GM18508 (cell line): ENCODE results near the gene KRT73.

ENCODE experiments used
- ATAC-seq: cut with Tn5 transposase; IDR thresholded peaks from one replicate; pipeline ENCODE4 v1.9.1; 2021; ENCODE audit warnings: moderate number of reproducible peaks; ENCODE audit not compliant: insufficient read depth, unreplicated experiment

KRT73 gene

DNA sequence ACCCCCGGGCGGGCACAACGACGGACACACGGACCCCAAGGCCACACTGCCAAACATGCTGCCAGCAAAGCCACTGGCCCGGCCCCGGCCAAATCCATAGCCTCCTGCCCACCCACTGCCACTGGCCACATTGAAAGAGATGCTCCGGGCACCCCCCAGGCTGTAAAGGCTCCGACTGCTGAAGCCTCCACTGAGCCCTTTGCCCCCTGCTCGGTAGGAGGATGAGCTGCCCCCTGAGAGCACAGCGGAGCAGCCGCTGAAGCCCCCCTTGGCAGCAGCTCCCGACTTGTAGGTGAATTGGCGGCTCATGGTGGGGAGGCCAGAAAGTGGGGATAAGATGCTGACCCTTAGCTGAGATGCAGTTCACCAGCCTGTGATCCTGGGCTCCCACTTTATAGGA is at the start of gene KRT73:
Gene KRT73 (minus strand): TSS at position 344 of the 400 bp plus-strand sequence. CDS start 35 bp downstream, at position 309.
- no peak for ATAC-seq

DNA sequence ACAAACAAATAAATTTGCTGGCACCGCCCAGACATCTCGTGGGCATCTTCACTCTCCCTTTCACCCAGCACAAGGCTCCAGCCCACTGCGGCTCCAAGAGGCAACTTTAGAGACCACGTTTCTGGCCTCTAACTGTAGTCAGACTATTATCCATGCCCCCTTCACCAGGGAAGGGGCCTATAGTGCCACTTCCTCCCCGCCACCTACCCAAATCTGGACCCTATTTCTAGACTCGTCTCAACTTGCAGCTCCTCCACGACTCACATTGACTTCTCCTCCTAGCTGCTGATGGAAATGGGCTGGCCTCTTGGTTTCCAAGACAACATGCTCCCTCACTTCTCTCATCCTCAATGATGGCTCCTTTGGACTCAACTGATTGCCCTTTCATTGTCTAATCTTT is 49.6 kb upstream of the KRT73 start:
- no peak for ATAC-seq

DNA sequence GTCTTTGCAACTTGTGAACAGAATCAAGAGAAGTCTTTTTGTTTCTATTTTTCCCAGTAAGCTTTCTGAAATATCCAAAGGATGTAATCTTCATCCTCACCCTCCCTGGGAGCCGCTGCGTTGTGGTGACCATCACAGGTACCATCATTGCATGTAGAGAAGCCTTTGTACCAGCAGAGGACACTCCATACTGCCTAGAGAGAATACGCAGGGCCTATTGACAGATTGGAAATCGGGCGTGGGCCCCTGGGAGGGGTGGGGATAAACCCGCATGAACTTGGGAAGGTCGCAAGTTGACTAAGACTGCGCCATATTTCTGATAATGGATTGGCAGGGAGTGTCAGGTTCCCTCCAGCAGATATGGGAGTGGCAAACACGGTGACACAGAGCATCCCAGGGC is 49.1 kb upstream of the KRT73 start:
- ATAC-seq = no peak

DNA sequence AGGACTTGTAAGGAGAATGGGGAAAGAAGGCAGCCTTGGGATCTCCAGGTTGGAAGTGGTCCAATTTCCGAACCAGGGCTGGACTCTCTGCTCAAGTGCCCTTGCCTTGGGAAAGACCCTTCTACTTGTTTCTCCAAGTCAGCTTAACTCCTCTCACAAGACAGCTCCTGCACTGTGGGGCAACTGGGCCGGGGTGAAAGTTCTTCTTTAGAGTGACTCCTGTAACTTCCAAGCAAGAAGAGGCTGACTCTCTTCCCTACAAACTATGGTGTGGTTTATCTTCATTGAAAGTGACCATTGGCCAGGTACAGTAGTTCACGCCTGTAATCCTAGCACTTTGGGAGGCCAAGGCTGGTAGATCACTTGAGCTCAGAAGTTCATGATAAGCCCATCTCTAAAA is 48.1 kb upstream of the KRT73 start:
- no peak for ATAC-seq

DNA sequence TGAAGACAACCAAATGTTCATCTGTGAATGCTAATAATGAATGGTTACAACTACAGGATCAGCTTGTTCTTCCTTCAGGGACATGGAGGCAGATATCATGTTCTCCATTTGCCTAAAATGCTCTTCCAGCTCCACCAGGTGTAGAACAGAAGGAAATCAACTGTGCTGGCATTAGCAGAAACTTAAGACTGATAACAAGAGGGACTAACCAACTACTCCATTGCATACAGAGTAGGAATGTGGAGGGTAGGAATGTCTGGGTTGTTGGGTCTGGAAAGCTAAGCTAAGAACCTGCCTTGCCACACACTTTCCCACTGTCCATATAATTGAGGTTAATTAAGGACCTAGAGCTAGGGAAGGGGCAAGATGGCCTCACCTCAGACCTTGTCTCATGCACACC is 45.1 kb upstream of the KRT73 start:
- no peak for ATAC-seq

DNA sequence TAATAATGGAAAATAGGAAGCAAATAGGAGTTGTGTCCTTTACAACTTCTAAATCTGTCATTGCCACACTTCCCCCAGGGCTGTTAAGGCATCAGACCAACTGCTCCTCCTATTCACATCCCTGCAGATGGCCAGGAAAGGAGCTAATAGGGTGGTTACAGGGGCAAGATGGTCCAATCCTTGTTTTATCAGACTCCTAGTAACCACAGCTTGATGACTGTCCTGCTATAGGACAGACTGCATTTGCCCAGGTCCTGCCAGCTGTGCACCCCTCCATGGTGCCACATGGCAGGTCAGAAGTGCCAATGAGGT is 44.5 kb upstream of the KRT73 start:
- ATAC-seq = no peak

DNA sequence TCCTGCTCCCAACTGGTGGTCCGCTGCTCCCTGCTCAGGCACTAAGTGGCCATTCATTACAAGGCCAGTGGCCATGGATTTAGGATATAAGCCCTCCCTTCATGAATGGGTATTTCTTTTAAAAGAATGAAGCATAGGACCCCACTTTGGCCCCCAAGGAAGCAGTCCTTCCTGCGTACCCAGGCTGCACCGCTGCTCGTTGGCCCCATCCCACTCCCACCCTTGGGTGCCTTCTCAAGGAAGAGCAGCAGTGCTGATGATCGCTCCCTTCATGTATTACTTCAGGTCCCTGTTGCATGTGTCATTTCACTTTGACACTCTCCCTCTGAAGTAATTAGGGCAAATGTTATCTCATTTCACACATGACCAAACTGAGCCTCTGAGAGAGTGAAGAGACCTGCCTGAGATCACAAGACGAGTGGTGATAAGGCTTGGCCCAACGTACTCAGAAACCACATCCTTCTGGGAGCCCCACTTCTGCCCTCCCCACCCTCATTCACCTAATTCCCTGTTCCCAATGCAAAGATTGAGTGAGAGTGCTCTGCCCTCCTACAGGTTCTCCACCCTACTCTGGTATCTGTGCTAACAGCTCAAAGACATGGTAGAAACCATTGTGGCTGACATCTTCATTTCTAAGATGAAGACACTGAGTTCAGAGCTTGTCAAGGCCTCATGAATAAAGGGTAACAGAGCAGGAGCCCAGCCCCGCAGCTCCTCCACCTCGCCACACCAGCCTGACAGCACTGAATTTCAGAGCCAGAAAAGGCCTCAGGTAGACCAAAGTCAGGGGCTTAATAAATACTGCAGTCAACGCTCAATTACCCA is 43.9 kb upstream of the KRT73 start:
- no peak for ATAC-seq

DNA sequence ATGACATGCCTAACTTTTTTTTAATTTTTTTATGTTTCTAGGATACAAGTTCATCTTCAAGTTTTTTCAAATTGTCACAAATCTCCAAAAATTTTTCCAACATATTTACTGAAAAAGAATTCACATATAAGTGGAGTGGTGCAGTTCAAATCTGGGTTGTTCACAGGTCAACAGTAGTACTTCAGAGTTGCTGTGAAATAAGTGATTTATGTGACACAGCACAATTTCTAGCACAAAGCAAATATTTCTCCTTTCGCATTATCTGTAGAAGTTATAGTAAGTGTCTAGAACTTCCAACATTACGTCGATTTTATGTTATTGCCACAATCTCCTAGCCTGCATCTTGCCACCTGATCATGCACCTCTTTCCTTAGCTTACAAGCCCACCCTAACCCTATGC is 43.3 kb upstream of the KRT73 start:
- no peak for ATAC-seq

DNA sequence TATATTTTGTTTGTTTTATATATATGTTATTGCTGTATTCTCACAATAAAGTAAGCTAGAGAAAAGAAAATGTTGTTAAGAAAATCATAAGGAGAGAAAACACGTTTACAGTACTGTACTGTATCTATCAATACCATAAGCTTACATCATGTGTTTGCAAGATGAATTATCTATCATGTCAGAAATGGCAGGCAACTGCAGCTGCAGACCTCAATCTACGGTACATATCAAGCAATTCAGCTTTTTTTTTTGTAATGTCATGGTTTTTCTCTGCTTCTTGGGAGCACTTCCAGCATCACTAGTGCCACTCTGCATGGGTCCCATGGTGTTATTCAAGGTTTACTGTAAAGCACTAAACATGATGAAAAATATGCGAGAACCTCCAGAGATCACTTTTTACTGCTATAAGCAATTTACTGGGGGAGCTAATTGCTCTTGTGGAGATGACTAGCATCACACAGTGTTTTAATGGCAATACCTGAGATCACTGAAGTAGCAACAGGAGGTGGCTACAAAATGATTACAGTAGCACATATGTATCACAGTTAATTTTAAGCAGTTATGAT is 42.7 kb upstream of the KRT73 start:
- no peak for ATAC-seq

DNA sequence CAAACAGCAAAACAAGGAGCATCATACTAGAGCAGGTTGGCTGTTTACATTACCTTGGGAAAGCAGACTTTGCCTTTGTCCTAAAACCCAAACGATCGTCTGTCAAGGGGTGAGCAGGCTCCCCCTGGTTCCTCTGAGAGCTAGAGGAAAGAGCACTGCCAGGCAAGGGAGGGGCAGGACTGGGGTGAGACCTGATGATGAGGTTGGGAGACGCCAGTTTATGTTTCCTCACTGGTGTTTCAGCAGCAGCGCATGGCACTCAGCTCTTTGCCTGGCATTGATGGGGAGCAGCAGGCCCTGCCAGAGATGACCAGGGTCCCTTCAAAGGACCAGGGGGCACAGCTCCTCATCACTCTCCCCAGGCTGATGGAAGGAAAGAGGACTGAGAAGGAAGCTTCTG is 41.6 kb upstream of the KRT73 start:
- ATAC-seq = no peak

DNA sequence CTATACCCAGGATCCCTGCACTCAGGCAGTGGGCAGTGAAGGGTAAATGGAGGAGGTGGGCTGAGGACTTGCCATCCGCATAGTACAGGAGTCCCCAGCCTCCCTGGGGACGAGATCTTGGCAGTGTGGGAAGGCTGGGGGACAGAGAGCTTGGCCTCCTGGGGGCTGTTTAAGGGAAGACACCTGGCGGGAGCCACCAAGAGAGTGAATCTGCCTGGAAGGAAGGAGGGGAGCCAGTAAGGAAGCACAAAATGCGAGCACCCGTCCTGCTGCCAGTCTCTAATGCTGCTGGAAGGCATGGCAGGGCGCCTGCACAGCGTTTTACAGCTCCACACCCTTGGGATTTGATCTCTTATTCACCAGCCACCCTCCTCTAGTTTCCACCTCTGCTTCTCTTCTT is 41.0 kb upstream of the KRT73 start:
- ATAC-seq = no peak

DNA sequence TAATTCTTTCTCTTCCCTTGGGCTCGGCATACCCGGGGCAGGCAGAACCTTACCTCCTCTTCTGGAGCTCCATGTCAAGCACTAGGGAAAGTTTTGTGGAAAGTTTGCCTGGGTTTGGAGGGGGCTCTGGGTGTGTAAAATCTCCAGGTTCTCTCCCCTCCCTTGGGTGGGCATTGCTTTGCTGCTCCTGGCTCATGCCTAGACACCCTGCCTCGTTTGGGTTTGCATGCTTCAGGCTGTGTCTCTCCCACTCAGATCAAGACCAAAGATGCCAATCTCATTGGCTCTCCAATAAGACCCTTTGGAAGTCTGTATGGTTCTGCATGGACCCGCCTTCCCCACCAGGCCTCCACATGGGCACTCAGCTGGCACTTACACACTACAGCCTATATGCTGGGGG is 39.8 kb upstream of the KRT73 start:
- ATAC-seq = no peak

DNA sequence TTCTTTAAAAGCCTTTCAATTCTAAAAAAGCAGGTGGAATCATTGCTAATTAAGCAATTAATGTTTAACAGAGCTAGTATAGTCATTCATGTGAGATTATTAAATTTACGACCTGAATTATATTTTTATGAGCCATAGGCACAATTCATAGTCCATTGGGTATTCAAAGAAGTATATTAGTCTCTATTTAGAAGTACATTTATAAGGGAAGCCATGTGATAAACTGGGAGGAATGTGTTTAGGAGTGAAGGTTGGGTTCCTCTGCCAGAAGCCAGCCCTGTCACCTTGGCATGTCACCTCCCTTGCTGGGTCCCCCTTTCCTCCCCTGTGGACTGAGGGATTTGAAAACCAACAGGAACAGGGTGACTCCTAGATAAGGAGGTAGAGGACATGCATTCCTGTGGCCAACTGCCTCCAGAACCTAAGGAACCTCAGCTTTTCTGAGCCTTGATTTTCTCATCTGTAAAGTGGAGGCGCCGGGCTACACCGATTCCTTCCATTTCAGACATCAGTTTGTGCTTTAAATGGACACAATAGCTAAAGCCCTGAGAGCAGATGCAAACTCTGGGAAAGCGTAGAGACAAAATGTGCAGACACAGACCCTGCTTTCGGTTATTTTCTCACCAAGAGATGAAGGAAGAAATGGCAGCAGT is 39.0 kb upstream of the KRT73 start:
- no peak for ATAC-seq

DNA sequence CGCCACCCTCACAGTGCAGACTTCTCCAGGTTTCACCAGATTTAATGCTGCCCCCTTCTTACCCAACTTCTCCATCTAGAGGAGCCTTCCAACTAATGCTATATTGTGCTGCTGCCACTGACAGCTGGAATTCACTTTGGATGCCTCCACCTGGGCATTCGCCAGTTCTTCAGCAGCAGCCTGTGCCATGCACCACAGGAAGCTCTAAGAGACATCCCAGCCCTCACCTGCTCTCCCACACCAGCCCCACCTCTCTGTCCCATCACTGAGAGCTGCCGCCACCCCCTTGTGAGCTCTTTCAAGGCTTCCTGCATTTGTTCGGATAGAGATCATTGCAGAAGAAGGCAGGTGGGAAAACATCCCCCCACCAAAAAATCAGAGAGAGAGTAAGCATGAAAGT is 38.3 kb upstream of the KRT73 start:
- ATAC-seq = no peak

DNA sequence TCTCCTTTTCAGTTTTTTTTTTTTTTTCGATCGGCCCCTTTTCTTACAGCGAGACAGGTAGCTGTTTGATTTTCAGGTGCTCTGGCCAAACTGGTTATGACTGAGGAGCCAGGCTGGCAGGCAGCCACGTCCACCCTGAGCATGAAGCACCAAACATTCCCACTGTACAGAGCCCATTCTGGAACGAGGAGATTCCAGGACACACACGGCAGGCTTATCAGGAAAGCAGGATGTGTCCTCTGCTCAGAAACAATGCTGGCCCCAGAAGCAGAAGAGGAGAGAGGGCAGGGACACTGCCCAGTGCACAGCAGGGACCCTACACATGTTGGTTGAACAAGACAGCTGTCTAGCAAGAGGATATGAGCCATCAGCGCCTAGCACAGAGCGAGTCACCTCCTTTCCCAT is 37.4 kb upstream of the KRT73 start:
- ATAC-seq = no peak

DNA sequence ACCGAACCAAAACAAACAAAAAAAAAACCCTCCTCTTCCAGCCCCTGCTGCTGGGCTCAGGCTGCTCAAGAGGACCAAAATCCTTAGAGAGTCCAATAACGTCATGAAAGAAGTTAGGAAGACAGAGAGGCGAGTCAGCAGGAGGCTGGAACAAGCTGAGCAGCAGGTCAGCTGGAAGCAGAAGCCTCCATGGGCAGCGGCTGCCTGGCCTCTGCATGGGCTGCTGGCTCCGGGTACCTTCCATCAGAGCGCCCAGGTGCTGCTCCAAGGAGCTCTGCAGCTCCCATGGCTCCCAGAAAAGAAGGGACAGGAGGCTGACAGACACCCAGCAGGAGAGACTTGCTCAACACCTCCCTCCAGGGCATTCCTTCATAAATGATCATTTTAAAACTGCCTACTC is 36.9 kb upstream of the KRT73 start:
- ATAC-seq = no peak

DNA sequence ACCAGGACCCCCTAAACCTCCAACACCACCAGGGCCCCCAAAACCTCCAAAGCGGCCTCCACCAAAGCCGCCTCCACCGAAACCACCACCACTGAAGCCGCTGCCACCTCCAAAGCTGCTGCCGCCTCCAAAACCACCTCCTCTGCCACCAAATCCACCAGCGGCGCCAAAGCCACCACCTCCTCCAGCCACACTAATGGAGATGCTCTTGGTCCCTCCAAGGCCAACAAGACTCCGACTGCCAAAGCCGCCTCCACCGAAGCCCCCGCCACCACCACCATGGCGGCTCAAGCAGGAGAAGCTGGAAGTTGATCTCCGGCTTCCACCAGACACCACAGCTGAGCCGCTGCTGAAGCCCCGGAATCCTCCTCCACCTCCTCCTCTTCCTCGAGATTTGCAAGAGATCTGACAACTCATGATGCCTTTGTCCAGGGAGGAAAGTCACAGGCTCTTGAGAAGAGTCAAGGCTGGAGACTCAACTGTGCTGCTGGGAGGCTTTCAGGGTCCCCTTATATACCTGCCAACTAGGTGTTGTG is 33.4 kb upstream of the KRT73 start, which contains the start of gene KRT2:
Gene KRT2 (minus strand): TSS at position 486 of the 536 bp plus-strand sequence. CDS start 69 bp downstream, at position 417.
- no peak for ATAC-seq

DNA sequence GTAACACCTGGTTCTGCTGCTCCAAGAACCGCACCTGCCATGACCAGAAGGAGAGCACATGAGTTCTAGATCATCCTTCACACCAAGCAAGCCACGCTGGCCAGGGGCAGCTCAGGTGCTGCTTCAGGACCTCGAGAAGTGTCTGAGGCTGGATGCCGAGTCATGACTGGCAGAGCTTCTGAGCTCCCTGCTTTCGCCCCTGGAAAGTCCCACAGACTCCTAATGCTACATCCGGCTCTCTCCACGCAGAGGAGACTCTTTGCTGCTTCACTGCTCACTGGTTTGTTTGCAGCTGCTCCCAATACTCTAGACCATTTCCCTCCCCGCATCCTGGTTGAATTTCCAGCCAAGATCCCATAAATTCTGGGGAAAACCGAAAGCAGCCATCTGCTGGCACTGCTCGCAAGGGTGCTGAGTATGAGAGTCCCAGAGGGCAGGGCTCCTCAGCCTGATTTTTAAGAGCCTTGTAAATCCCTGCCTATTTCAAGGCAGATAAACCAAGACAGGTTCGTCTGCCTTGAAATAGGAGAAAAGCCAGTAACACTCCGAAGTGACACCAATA is 32.2 kb upstream of the KRT73 start:
- no peak for ATAC-seq

DNA sequence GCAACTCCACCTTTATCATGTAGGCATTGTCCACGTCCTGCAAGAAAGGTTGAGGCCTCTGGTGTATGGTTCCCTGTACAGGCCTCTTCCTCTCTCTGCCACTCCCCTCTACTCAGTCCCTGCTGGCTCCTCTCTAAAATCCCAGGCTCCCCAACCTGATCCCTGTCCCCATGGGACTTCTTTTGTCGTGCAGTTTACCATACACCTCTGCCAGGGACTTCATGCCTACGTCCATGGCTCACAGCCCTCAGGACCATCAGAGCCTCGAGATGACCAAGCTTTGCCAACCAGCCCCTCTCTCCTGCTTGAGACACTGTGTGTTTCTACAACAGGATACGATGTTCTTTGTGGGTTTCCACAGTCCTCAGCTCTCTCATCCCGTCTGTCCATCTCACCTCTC is 30.7 kb upstream of the KRT73 start:
- no peak for ATAC-seq

DNA sequence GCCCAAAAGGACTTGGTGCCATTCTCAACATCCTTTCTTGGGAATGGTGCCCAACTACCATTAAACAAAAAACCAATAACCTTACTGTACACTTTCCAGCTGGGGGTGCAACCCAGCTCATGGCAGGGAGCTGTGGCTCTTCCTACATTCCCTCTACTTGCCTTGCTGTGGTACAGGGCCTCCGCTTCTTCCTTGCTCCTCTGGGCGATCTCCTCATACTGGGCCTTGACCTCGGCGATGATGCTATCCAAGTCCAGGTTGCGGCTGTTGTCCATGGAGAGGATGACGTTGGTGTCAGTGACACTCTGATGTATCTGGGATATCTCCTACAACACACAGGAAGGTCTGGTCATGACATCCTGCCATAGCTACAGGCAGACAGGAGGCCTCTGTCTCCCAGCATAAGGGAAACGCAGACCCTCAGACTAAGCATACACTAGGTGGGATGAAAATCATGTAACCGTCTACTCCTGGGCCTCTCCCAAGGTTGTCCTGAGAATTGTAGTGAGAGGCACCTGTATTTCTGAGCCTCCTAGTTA is 29.7 kb upstream of the KRT73 start:
- no peak for ATAC-seq

DNA sequence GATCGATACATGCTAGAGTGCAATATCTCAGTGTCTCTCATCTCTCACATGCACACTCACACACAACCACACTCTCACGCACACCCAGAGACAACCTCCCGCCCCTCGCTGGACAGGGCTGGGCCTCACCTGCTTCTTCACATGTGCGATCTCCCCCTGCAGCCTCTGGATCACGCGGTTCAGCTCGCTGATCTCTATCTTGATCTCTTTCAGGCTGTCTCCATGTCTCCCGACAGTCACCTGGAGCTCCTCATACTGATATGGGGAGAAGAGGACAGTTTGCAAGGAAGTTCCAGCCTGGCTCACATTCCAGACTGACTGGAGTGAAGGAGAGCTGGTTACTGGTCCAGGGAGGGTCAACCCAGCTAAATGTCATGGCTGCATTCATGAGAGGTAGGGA is 29.2 kb upstream of the KRT73 start:
- no peak for ATAC-seq
